GM18511 (cell line): ENCODE results near the gene TMTC2.

Source experiments
- ATAC-seq: cut with Tn5 transposase; IDR thresholded peaks from one replicate; pipeline ENCODE4 v1.9.1; 2021; ENCODE audit warnings: mild to moderate bottlenecking, moderate library complexity; ENCODE audit not compliant: unreplicated experiment

TMTC2 gene

GRCh38 chr12:82942521-82942920 is 255.8 kb downstream of the TMTC2 start:
- ATAC-seq, result no peak

- no peak for ATAC-seq
These were observed 256.3 kb downstream of the TMTC2 start for GRCh38 chr12:82942991-82943401.

GRCh38 chr12:82948491-82948890 is 261.8 kb downstream of the TMTC2 start:
- ATAC-seq, result no peak

- no peak for ATAC-seq
These were observed 263.6 kb downstream of the TMTC2 start for GRCh38 chr12:82950356-82950755.

- peak; percentile 74 for ATAC-seq
These were observed 266.2 kb downstream of the TMTC2 start for GRCh38 chr12:82952946-82953345.

- ATAC-seq, result no peak
These were observed 266.7 kb downstream of the TMTC2 start for GRCh38 chr12:82953397-82953796.

- ATAC-seq, result no peak
These were observed 267.4 kb downstream of the TMTC2 start for GRCh38 chr12:82954064-82954463.

- ATAC-seq, result no peak
These were observed 267.9 kb downstream of the TMTC2 start for GRCh38 chr12:82954572-82954971.

GRCh38 chr12:82955043-82955442 is 268.3 kb downstream of the TMTC2 start:
- no peak for ATAC-seq

- no peak for ATAC-seq
These were observed 272.3 kb downstream of the TMTC2 start for GRCh38 chr12:82958966-82959365.

- no peak for ATAC-seq
These were observed 273.1 kb downstream of the TMTC2 start for GRCh38 chr12:82959821-82960220.

GRCh38 chr12:82961835-82962234 is 275.1 kb downstream of the TMTC2 start:
- ATAC-seq, result no peak

- no peak for ATAC-seq
These were observed 277.2 kb downstream of the TMTC2 start for GRCh38 chr12:82963956-82964355.

GRCh38 chr12:82964446-82964845 is 277.7 kb downstream of the TMTC2 start:
- ATAC-seq, result no peak

GRCh38 chr12:82966001-82966559 is 279.4 kb downstream of the TMTC2 start:
- no peak for ATAC-seq

GRCh38 chr12:82968631-82969367 is 282.1 kb downstream of the TMTC2 start:
- no peak for ATAC-seq

- ATAC-seq, result no peak
These were observed 283.9 kb downstream of the TMTC2 start for GRCh38 chr12:82970614-82971013.

GRCh38 chr12:82971584-82971983 is 284.9 kb downstream of the TMTC2 start:
- no peak for ATAC-seq

- no peak for ATAC-seq
These were observed 285.9 kb downstream of the TMTC2 start for GRCh38 chr12:82972624-82973023.

- ATAC-seq, result no peak
These were observed 286.9 kb downstream of the TMTC2 start for GRCh38 chr12:82973592-82973991.

GRCh38 chr12:82981150-82981549 is 294.4 kb downstream of the TMTC2 start:
- ATAC-seq, result no peak

GRCh38 chr12:82994117-82994516 is 307.4 kb downstream of the TMTC2 start:
- ATAC-seq, result no peak
